AG08395 (cell line): ENCODE results near the gene PLOD2.
A peak's percentile ranks its signal among the peaks of the same experiment; 100 is the strongest.

Source experiments
- DNase-seq: peaks from one replicate; pipeline ENCODE4 v3.0.0; 2012; ENCODE audit warnings: mixed read lengths, low spot score

PLOD2 gene

GRCh38 chr3:146166415-146166821 lies 5.4 kb upstream of the PLOD2 start:
- peak; percentile 74 for DNase-seq

- DNase-seq: no peak
These were observed 4.9 kb upstream of the PLOD2 start for GRCh38 chr3:146165877-146166276.

- no peak for DNase-seq
These were observed 4.2 kb upstream of the PLOD2 start for GRCh38 chr3:146164971-146165769.

GRCh38 chr3:146164506-146164905 lies 3.5 kb upstream of the PLOD2 start:
- no peak for DNase-seq

- no peak for DNase-seq
These were observed 3.1 kb upstream of the PLOD2 start for GRCh38 chr3:146164071-146164470.

GRCh38 chr3:146163584-146163983 lies 2.6 kb upstream of the PLOD2 start:
- peak; percentile 73 for DNase-seq

GRCh38 chr3:146162561-146162960 lies 1.6 kb upstream of the PLOD2 start:
- DNase-seq: no peak

- peak; percentile 24 for DNase-seq
These were observed 649 bp upstream of the PLOD2 start for GRCh38 chr3:146161663-146162002.

GRCh38 chr3:146160321-146160963 lies 542 bp downstream of the PLOD2 start:
- peak; percentile 73 for DNase-seq

- no peak for DNase-seq
These were observed 1.2 kb downstream of the PLOD2 start for GRCh38 chr3:146159616-146160320.

GRCh38 chr3:146159037-146159436 lies 1.9 kb downstream of the PLOD2 start:
- DNase-seq: no peak

- no peak for DNase-seq
These were observed 3.5 kb downstream of the PLOD2 start for GRCh38 chr3:146157325-146158060.

GRCh38 chr3:146156666-146157314 lies 4.2 kb downstream of the PLOD2 start:
- DNase-seq: no peak

- peak; percentile 52 for DNase-seq
These were observed 4.9 kb downstream of the PLOD2 start for GRCh38 chr3:146156095-146156494.

GRCh38 chr3:146154995-146155394 lies 6.0 kb downstream of the PLOD2 start:
- no peak for DNase-seq

GRCh38 chr3:146154316-146154715 lies 6.7 kb downstream of the PLOD2 start:
- DNase-seq: no peak

GRCh38 chr3:146153429-146153828 lies 7.6 kb downstream of the PLOD2 start:
- no peak for DNase-seq

GRCh38 chr3:146152834-146153233 lies 8.2 kb downstream of the PLOD2 start:
- DNase-seq: no peak

GRCh38 chr3:146148468-146148931 lies 12.5 kb downstream of the PLOD2 start:
- no peak for DNase-seq

GRCh38 chr3:146145642-146146041 lies 15.3 kb downstream of the PLOD2 start:
- DNase-seq: no peak

GRCh38 chr3:146142757-146143156 lies 18.2 kb downstream of the PLOD2 start:
- peak; percentile 43 for DNase-seq
